GM12873 (cell line): Measurements from ENCODE around the gene NUDT16L1.

Experiments used
- TF ChIP-seq, protein P1 (sequence below): IDR thresholded peaks from 2 replicates; pipeline ENCODE4 v1.5.1; 2012; ENCODE audit warnings: low read depth, mild to moderate bottlenecking, moderate library complexity, low read length, control low read depth; ENCODE audit not compliant: insufficient read depth; ENCODE audit errors: missing control alignments

Gene NUDT16L1

DNA sequence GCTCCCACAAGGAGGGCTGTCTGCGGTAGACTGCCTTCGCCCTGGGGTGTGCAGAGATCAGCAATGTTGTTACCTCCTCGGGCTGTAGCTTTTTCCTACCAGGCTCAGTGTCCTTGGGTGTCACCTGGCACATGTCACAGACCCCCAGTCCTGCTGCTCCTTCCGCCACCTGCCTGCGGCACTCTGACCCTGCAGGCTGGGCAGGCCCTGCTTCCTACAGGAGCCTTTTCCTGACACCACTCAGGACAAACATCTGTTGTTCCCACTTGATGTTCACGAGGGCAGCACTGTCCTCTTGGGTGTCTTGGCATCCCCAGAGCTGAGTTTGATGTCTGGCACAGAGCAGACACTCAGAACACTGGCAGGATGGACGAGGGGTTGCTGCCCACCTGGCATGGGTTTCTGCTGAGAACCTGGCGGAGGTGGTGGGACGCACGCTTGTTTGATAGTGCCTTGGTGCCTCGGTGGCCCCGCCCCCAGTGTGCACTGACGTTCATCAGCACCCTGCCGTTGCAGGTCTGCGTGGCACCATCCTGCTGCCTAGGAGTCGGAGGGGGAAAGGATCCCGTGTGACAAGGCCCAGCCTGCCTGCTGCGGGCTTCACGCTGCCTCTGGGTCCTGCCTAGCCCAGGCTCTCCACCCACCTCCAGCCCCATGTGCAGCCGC is 26.7 kb upstream of the NUDT16L1 start:
- TF ChIP-seq, protein P1, sequence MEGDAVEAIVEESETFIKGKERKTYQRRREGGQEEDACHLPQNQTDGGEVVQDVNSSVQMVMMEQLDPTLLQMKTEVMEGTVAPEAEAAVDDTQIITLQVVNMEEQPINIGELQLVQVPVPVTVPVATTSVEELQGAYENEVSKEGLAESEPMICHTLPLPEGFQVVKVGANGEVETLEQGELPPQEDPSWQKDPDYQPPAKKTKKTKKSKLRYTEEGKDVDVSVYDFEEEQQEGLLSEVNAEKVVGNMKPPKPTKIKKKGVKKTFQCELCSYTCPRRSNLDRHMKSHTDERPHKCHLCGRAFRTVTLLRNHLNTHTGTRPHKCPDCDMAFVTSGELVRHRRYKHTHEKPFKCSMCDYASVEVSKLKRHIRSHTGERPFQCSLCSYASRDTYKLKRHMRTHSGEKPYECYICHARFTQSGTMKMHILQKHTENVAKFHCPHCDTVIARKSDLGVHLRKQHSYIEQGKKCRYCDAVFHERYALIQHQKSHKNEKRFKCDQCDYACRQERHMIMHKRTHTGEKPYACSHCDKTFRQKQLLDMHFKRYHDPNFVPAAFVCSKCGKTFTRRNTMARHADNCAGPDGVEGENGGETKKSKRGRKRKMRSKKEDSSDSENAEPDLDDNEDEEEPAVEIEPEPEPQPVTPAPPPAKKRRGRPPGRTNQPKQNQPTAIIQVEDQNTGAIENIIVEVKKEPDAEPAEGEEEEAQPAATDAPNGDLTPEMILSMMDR, result no peak

- TF ChIP-seq, protein P1, result no peak
These were observed 26.0 kb upstream of the NUDT16L1 start for GRCh38 chr16:4667203-4667963.

- TF ChIP-seq, protein P1, result no peak
These were observed 24.9 kb upstream of the NUDT16L1 start for GRCh38 chr16:4668313-4668960.

GRCh38 chr16:4673387-4674046 is 19.8 kb upstream of the NUDT16L1 start:
- TF ChIP-seq, protein P1, result no peak

GRCh38 chr16:4674926-4675530 is 18.3 kb upstream of the NUDT16L1 start:
- TF ChIP-seq, protein P1, result no peak

DNA sequence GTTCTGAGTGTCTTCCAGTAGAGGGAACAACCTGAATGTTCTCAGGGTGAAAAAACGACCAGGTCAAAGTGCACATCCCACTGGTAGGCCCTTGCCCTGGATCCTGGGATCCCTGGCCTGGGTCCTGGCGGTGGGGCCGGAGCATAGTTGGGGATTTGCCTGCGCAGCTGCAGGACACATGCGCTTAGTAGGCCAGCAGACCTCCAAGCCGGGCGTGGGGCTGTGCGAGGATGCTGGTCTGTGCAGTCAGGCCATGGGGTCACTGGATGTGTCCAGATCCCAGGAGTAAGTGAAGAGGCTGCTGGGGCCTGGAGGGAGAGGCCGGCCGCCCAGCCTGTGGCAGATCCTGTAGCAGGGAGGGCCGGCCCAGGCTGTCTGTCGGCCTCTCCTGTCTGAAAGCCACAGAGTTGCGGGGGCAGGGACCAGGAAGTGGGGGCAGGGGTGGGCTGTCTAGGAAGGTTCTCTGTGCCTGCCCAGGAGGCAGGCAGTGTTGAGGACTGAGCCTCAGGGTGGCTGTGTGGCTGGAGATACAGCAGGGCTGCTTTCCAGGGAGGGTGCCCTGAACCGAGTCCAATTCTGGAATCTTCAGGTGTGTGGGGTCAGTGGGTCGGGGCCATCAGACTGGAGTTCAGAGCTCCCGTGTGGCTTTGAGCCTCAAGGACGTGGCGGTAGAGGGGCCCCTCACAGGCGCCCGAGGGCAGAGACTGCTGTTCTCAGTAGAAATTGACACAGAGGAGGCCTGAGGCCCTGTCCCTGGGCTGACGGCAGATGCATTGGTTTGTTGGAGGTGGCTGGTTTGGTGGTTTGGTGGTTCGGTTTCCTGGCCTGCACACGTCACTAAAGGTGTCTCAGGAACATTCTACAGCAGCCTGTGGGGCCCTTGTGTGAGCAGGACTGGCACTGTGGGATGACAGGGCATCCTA is 17.2 kb upstream of the NUDT16L1 start:
- TF ChIP-seq, protein P1, result no peak
